NCI-H774 (cell line): Measurements from ENCODE around the gene FRAT1.

ENCODE experiments used
- DNase-seq: peaks from one replicate; lab custom pipeline; 2025; lab: John Stamatoyannopoulos, UW

Gene FRAT1

DNA sequence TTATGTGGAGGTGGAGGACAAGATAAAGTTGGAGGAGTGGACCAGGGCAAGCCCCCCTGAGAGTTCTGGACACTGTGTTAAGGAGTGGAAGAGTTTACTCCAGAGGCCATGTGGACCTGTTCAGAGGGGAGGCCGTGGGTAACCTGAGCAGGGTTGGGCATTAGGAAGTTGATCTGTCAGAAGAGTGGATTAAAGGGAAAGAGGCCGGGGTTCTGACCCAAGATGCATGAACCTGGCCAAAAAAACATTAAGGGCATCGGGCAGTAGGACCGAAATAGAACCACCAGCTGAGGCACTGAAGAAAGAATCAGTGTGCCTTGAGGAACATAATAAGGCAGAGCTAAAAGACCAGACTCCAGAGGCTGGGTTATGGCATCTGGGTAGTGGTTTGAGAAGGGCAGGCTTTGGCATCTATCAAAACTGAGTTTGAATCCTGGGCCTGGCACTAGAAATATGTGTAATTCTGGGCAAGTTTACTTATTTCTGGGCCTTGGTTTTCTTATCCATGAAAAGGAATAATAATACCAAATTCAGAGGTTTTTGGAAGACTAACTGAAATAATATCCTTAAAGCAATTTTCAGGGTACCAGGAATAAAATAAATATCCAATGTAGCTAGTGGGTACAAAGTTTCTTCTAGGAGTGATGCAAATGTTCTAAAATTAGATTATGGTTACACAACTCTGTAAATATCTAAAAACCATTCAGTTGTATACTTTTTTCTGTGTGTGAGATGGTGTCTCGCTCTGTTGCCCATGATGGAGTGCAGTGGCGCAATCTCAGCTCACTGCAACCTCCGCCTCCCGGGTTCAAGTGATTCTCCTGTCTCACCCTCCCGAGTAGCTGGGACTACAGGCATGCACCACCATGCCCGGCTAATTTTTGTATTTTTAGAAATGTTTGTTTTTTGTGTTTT lies 10.9 kb upstream of the FRAT1 start:
- no peak for DNase-seq

DNA sequence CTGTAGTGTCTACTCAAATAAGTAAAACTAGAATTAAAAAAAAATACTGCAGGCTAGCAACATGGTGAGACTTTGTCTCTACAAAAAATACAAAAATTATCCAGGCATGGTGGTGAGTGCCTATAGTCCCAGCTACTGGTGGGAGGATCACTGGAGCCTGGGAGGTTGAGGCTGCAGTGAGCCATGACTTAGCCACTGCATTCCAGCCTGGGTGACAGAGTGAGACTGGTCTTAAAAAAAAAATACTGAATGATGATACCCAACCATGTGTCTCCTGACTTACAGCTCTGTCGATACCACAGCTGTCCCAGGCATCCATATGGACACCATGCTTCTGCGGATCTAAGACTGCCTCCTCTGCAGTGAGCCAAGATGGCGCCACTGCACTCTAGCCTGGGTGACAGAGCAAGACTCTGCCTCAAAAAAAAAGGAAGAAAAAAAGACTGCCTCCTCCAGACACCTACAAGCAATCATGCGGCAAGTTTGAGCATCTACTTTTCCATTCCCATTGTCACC lies 7.9 kb upstream of the FRAT1 start:
- no peak for DNase-seq

DNA sequence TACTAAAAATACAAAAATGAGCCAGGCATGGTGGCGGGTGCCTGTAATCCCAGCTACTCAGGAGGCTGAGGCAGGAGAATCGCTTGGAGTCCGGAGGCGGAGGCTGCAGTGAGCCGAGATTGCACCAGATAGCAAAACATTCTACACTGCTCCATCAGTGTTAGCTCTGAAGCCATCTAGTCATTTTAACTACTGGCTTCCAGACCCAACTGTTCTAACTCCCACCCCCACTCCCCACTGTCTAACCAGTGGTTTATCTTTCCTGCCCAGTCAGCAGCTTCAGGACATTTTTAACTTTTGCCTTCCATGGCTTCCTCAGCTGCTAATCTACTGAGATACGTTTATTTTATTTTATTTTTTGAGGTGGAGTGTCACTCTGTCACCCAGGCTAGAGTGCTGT lies 6.2 kb upstream of the FRAT1 start:
- no peak for DNase-seq

DNA sequence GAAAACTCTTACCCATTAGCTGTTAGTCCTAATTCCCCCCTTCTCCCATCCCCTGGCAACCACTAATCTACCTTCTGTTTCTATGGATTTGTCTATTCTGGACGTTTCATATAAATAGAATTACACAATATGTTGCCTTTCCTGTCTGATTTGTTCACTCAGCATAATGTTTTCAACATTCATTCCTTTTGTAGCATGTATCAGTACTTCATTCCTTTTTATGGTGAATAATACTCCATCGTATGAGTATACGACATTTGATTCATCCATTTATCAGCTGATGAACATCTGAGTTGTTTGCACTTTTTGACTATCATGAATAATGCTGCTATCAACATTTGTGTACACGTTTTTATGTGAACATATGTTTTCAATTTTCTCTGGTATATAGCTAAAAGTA lies 4.4 kb upstream of the FRAT1 start:
- no peak for DNase-seq

GRCh38 chr10:97319671-97320479 lies 804 bp downstream of the FRAT1 start:
- DNase-seq: no peak

GRCh38 chr10:97320480-97321031 lies 1.5 kb downstream of the FRAT1 start:
- no peak for DNase-seq

DNA sequence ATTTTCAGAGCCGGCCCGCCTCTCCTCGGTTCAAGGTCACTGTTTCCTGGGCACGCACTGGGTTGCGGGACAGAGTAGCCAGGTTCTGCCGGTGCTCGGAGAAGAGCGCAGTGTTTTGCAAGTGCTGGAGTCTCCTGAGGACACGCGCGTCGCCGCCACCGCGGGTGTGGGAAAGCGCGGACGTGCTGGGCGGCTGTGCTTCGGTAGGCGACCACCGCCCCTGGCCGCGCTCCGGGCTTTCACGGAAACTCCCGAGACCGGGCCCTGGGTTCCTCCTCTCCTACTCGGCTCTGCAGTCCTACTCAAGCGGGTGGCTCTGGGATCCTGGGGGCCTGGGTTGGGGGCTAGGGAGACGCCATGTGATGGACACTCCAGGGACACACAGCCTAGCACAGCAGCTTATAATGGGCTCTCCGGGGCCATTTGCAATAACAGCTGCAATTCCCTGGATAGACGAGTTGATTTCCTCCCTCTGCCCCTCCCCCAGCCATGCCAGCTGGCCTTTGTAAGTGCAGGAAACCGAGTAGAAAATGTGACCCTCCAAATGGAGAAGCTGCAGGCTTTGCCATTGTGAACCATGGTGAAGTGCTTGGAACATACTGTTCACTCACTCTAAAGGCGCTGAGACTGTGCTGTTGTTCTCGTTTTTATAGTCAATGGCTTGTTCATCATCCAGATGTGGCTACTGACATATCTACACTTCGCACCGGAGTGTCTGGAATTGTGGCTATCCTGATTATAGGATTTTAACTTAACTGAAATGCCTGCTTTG lies 2.1 kb downstream of the FRAT1 start:
- no peak for DNase-seq

DNA sequence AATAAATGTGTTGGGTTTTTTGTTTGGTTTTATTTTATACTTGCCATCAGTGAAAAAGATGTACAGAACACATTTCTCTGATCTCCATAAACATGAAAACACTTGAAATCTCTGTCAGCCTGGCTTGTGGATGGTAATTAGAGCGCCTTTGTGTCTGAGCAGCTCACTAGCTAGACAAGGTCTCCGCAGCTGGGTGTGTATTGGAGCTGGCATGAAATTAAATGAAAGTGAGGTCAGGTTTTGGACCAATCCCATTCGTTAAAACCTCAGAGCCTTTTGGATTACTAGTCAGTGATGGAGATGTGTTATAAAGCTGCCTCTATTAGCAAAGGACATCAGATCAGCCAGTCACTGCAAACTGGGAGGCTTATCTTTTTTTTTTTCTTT lies 2.7 kb downstream of the FRAT1 start:
- DNase-seq: peak; percentile 20

GRCh38 chr10:97323501-97323900 lies 4.4 kb downstream of the FRAT1 start:
- DNase-seq: no peak

DNA sequence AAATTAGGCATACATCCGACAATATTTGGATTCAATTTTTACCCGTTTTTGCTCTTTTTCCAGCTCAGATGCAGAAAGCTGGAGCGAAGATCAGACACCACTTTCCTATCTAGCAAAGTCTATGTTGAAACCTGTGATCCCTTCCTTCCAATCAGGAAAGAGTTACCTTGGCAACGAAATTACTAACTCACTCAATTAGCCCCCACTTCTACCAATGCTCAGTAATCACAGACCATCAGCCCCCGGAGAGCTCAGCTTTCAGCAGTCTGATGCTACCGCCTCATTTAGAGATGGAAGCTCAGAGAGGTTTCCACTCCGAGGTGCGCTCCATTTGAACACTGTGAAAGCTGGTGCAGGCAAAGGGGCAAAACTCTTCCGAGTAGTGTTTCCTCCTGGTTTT lies 6.7 kb downstream of the FRAT1 start:
- no peak for DNase-seq

- peak; percentile 29 for DNase-seq
Observed at GRCh38 chr10:97327348-97328294, 8.6 kb downstream of the FRAT1 start.

DNA sequence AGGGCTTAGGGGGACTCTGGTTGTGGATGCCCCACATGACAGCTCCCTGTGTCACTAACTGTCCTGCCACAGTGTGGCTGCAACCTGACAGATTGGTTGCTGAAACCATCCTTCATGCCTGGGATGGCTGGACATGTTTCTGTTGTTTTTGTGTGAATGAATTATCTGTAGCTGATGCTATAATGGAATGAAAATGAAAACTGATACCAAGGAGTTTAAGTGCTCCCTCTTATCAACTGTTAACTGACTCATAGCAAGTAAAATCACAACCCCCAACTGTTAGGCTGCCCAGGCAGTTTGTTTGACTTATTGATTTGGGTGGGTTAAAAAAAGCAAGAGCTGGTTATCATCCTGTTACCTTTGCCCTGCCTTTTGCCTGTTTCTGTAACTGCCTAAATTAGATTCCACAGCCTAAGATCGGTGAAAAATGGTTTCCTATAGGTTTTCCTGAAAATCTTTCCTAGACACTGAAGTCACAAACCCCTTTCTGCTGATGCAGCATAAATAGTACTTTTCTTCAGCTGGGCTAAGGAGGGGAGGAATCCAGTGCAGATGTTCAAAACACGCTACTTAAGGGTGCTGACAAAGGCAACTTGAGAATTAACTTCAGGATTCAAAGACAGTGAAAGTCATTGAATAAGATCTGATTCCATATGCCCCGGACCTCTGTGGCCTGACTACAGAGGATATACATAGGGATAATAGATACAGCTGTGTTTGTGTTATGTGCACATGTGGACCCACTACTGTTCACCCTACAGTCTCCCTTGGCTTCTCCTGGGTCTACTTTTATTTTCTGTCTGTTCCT lies 9.8 kb downstream of the FRAT1 start:
- no peak for DNase-seq

- DNase-seq: no peak
Observed at GRCh38 chr10:97329766-97330165, 10.7 kb downstream of the FRAT1 start.

DNA sequence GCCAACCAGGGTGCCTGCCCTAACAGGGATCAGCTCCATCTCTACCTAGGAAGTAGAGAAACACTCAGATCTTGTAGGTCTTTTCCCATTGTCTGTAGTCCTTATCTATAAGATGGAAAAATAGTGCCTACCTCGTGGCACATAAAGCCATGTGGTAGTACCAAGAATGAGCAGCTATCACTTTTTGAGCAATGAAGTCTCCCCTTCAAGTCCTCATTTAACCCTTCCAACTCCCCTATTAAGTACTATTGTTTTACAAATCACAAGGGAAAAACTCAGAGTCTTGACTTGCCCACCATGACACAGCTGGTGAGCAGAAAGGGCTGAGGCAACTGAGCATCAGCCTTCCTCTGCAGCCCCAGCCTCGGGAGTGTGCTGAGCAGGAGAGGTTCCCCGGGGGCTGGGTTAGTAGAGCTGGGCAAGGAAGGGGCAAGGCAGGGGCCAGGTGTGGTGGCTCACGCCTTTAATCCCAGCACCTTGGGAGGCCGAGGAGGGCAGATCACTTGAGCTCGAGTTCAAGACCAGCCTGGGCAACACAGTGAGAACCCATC lies 12.2 kb downstream of the FRAT1 start:
- no peak for DNase-seq

DNA sequence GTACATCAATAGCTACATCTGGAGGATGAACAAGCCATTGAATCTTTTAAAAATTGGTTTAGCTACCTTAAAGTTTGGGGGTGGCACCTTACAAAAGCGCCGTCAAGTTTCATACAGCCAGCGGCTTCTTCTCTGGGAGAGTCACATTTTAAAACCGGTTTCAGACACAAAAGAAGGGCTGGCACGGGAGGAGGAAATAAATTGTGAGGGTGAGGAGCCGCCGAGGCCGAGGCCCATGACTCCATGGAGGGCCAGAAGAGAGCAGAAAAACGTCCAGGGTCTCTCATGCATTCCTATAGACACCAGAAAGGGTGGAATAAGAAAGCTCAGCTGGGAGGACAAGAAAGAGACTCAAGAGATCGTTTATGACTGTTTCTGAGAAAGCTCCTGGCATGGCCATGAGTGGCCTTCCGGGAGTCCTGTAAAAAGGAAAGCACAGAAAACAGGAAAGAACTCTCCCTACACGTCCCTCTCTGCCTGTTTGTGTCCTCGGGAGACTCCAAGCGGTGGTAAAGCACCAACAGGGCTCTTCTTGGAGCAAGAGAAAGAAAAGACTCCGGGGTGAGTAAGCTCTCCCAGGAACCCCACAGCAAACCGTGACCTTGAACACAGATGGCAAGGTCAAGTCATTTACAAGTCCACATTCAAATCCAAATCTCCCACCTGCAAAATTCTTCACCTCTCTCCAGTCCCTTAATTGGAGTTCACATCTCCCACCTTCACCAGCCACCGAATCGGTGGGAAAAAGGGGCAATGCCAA lies 13.7 kb downstream of the FRAT1 start:
- no peak for DNase-seq

DNA sequence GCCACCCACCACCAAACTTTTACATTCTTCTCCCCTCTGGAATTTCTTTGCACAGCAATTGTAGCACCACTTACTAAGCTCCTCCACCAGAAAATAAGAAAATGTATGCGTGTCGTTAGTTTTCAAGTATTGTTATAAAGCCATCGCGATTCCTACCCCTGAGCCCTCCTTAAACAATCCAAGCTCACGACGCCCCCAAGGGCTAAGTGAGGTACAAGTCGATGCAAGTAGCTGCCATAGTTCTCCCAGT lies 14.2 kb downstream of the FRAT1 start:
- no peak for DNase-seq

DNA sequence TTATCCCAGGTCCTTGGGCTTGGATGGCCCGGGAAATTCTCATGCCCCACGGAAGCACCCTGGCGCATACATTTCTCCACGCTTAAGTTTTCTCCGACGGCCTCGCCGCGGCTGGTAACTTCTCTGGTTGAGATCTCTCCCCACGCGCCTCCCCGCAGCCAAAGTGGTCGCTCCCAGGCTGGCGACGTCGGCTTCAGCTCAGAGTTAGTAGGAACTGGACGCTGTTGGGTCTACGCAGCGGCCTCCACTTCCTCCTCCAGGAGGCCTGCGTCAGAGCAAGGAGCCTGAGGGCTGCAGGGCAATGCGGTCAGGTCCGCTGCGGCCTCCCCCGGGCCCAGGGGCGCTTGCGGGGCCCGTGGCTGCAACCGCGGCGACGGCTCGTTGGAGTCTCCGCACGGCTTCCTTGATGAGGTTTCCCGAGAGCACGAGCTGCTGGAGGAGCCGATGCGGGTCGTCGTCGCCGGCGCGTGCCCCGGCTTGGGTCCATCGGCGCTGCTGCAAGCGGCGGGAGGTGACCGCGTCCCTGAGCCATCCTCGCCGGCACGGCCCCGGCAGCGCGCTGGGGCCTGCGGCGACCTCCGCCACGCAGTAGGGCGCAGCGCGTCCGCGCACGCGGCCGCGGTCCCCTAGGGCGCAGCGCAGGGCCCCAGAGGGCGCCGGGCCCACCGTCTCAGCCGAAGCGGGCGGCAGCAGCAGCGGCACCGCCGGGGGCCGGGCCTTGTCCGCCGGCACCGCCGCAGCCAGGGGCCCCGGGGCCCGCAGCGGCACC lies 14.7 kb downstream of the FRAT1 start:
- DNase-seq: no peak
